ENCODE data around the gene RNF114.
"Not testable (repeated sequence)": the region's sequence is repeated elsewhere in the genome, so short reads cannot be mapped to it uniquely, and the experiment has no call there.

RNF114 gene

DNA sequence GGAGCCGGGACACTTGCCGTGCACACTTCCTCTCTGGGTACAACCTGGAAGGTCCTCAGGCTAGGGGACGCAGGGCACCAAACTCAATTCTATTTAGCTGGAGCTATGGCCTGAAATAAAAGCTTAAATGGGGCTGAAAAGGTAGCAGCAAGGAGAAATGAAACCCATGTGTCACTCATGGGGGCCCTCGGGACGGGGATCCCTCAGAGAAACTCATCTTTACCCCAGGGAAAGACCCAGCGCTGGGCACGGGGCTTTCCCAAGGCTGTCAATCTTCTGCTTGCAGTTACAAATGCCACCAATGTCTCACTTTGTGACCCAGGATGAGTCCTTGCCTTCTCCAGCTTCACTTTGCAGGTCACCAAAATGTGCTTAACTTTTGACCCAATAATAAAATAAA, 63.1 kb downstream of the RNF114 start:
- TF ChIP-seq, protein P1, sequence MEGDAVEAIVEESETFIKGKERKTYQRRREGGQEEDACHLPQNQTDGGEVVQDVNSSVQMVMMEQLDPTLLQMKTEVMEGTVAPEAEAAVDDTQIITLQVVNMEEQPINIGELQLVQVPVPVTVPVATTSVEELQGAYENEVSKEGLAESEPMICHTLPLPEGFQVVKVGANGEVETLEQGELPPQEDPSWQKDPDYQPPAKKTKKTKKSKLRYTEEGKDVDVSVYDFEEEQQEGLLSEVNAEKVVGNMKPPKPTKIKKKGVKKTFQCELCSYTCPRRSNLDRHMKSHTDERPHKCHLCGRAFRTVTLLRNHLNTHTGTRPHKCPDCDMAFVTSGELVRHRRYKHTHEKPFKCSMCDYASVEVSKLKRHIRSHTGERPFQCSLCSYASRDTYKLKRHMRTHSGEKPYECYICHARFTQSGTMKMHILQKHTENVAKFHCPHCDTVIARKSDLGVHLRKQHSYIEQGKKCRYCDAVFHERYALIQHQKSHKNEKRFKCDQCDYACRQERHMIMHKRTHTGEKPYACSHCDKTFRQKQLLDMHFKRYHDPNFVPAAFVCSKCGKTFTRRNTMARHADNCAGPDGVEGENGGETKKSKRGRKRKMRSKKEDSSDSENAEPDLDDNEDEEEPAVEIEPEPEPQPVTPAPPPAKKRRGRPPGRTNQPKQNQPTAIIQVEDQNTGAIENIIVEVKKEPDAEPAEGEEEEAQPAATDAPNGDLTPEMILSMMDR (conservative IDR thresholded peaks at IDR 0.05; ENCODE audit: control insufficient read depth, insufficient read depth, low read depth, low read length) = no peak
- no peak overlapping the region for H3K4me3 ChIP-seq (ENCODE audit: control insufficient read depth, low read depth, low read length)
- DNase-seq (ENCODE audit: low read depth) = no peak

DNA sequence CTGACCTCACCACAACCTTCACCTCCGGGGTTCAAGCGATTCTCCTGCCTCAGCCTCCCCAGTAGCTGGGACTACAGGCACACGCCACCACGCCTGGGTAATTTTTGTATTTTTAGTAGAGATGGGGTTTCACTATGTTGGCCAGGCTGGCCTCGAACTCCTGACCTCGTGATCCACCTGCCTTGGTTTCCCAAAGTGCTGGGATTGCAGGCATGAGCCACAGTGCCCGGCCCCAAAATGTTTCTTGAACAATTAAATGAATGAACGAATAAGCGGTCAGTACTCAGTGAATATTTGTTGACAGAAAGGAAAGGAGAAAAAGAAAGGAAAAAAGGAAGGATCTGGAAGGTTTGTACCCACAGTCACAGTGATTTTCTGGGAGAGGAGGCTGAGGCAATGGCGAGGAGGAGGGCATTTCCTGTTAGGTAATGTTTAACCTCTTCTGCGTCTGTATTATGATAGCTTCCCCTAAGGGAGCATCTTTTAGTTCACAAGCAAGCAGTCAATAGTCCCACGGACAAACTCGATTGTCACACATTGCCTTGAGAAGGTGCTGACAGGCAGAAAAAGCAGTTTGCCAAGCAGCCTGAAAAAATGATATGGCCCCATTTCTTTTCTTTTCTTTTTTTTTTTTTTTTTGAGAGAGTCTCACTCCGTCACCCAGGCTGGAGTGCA, 64.5 kb downstream of the RNF114 start:
- not testable (repeated sequence) for H3K4me3 ChIP-seq (ENCODE audit: control insufficient read depth, low read depth, low read length); DNase-seq (ENCODE audit: low read depth)

DNA sequence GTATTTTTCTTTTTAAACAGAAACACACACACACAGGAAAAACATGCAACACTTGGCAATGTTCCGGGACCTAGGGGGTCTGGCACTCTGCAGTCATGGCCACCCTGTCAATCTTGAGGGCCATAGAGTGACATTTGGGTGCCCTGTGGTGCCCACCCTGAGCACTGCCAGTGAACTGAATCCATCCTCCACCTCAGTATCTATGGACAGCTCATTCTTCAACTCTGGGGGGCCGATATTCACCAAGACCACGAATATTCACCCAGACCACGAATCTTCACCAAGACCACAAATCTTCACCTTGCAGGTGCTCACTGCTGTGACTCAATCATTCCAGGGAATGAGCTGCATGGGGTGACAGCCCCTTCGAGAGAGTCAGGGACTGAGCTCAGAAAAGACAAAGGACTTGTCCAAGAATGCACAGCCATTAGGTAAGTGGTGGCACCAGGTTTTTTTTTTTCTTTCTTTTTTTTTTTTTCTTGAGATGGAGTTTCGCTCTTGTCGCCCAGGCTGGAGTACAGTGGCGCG, 65.7 kb downstream of the RNF114 start:
- no peak overlapping the region for H3K4me3 ChIP-seq (ENCODE audit: control insufficient read depth, low read depth, low read length)
- TF ChIP-seq, protein P1 (conservative IDR thresholded peaks at IDR 0.05; ENCODE audit: control insufficient read depth, insufficient read depth, low read depth, low read length) = no peak
- DNase-seq (ENCODE audit: low read depth) = no peak

DNA sequence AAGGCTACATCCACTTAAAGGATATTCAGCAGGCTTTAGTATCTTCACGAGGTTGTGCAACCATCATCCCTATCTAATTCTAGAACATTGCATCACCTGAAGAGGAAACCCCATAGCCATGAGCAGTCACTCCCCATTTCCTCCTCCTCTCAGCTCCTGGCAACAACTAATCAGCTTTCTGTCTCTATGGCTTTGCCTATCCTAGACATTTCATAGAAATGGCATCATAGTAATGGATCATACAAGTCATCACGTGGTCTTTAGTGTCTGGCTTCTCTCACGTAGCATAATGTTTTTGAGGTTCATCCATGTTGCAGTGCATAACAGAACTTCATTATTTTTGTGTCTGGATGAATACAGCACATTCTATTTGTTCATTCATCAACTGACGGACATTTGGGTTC, 67.1 kb downstream of the RNF114 start:
- H3K4me3 ChIP-seq (ENCODE audit: control insufficient read depth, low read depth, low read length) = no peak overlapping the region
- TF ChIP-seq, protein P1 (conservative IDR thresholded peaks at IDR 0.05; ENCODE audit: control insufficient read depth, insufficient read depth, low read depth, low read length) = no peak
- DNase-seq (ENCODE audit: low read depth) = peak; percentile 93
